Type B pancreatic cell (in vitro differentiated cells): Measurements from ENCODE around the gene RHEBL1. TPM values are rescaled to one million over a fixed set of nuclear protein-coding genes. Genes with fewer than 3 reads are reported as not detected.

Source experiments
- DNase-seq: peaks from one replicate; pipeline ENCODE4 v3.0.0; 2021; ENCODE audit warnings: mixed read lengths; ENCODE audit not compliant: unreplicated experiment; ENCODE audit errors: extremely low spot score
- H3K27ac Mint-ChIP-seq: 2 replicates; pipeline ENCODE4 v1.8.0; 2021; ENCODE audit warnings: mild to moderate bottlenecking, mixed read lengths
- H3K27me3 Mint-ChIP-seq: 2 replicates; pipeline ENCODE4 v1.8.0; 2021; ENCODE audit warnings: mixed read lengths
- H3K36me3 Mint-ChIP-seq: 2 replicates; pipeline ENCODE4 v1.8.0; 2021; ENCODE audit warnings: mixed read lengths
- H3K4me1 Mint-ChIP-seq: one replicate; pipeline ENCODE4 v1.8.0; 2021; ENCODE audit warnings: mixed read lengths; ENCODE audit not compliant: unreplicated experiment
- H3K4me3 Mint-ChIP-seq: 2 replicates; pipeline ENCODE4 v1.8.0; 2021; ENCODE audit warnings: mild to moderate bottlenecking, mixed read lengths
- H3K9me3 Mint-ChIP-seq: 2 replicates; pipeline ENCODE4 v1.8.0; 2021; ENCODE audit warnings: mixed read lengths
- total RNA-seq: library from RNA; stranded (reverse); gene quantifications from 2 replicates; pipeline ENCODE4 v1.2.1, GENCODE V29; 2021; ENCODE audit warnings: low replicate concordance
- TF ChIP-seq, protein P1 (sequence below): fragments of 200-600 bp; sonication (generic); conservative IDR thresholded peaks from 2 replicates; pipeline ENCODE4 v1.5.0; 2021; ENCODE audit warnings: antibody characterized with exemption, mild to moderate bottlenecking

RHEBL1 gene
- total RNA-seq, 1 donor from 2014 or later: 1.8 TPM

DNA sequence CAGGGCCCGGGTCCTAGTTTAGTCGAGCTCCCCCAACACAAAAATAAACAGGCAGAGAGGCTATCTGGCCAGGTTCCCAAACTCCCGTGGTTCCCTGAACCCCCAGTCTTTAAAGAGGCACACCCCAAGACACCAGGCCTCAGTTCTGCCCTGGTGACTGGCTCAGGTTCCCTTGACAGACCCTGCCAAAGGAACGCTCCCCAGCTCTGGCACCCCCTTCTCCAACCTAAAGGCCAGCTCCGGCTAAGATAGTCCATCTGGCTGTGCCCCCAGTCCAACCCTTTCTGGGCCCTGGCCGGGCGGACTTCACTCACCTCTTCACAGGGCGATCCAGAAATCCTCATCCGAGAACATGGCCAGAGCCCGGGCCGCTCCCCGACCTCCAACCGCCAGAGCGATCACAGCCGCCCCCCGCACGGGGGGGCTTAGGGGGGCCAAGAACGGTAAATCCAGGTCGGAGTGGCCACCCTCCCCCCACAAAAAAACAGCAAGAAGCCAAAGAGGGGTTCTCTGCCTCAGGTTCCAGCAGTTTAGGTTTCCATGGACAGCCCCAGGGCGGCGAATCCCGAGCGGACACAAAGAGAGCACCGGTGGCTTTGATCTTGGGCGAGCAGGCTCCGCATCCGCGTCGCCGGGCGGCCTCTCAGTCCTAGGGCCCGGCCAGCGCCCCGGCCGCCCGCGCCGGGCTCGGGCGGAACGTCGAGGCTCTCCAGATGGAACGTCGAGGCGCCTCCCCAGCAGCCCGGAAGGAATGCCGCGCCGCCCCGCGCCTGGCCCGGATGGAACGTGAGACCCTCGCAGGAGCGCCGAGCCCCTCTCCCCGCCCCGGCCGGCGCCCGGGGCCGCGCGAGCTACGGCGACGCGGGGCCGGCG lies 10.2 kb downstream of the RHEBL1 start:
- DNase-seq: no peak
- Mint-ChIP-seq H3K4me3 (peak overlapping the region; percentile 94), H3K4me1 (peaks cover 48% of the 10 kb centered on the region), H3K9me3 (no peaks in the 10 kb centered on the region), H3K27me3 (no peaks in the 10 kb centered on the region), H3K27ac (peak overlapping the region; percentile 92), H3K36me3 (peaks cover 16% of the 10 kb centered on the region)
- TF ChIP-seq, protein P1, sequence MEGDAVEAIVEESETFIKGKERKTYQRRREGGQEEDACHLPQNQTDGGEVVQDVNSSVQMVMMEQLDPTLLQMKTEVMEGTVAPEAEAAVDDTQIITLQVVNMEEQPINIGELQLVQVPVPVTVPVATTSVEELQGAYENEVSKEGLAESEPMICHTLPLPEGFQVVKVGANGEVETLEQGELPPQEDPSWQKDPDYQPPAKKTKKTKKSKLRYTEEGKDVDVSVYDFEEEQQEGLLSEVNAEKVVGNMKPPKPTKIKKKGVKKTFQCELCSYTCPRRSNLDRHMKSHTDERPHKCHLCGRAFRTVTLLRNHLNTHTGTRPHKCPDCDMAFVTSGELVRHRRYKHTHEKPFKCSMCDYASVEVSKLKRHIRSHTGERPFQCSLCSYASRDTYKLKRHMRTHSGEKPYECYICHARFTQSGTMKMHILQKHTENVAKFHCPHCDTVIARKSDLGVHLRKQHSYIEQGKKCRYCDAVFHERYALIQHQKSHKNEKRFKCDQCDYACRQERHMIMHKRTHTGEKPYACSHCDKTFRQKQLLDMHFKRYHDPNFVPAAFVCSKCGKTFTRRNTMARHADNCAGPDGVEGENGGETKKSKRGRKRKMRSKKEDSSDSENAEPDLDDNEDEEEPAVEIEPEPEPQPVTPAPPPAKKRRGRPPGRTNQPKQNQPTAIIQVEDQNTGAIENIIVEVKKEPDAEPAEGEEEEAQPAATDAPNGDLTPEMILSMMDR: no peak

DNA sequence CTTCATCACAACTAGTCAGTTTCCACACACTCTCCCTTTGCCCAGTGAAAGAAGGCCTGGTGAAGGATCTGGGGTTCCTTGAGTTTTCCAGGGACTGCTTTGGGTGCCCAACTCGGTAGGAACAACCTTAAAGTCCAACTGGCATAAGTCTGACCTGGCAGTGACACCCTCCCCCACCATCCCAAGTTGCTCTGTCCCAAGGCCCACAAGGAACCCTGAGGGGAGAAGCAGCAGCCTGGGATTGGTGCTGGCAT lies 10.8 kb downstream of the RHEBL1 start:
- H3K4me3 Mint-ChIP-seq: peak overlapping the region; percentile 94
- H3K9me3 Mint-ChIP-seq: no peaks in the 10 kb centered on the region
- no peak for DNase-seq
- H3K36me3 Mint-ChIP-seq: peaks cover 16% of the 10 kb centered on the region
- TF ChIP-seq, protein P1: no peak
- H3K27ac Mint-ChIP-seq: peak overlapping the region; percentile 92
- no peaks in the 10 kb centered on the region for H3K27me3 Mint-ChIP-seq
- peaks cover 45% of the 10 kb centered on the region for H3K4me1 Mint-ChIP-seq

DNA sequence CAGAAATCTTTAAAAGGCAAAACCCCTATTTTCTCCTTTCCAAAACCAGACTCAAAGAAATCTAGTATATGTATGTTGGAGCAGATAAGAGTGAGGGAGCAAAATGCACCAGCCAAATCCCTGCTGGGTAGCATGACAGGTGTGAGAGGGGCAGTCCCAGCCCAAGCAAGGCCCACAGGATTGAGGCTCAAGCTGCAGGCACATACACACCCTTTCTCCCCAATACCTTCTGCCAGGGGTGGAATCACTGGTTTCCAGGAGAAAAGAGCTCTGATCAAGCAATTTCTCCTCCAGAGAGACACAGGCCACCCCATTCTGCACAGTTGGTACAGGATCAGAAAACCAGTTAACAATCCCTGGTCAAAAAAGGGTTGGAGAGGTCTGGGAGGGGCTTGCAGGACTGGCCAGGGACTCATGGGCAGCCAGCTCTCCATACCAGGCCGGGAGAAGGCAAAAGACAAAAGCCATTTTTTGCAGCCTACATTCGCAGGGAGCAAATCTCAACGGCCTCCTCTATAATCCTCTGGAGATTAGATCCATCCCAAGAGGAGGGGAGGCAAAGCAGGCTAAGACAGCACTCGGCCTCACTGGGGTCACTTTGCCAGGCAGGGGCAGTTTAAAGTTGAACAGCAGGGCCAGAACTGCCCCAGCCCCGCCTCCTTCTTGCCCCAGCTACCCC lies 11.3 kb downstream of the RHEBL1 start:
- H3K4me1 Mint-ChIP-seq: peaks cover 42% of the 10 kb centered on the region
- H3K4me3 Mint-ChIP-seq: peak overlapping the region; percentile 94
- H3K9me3 Mint-ChIP-seq: no peaks in the 10 kb centered on the region
- H3K36me3 Mint-ChIP-seq: peaks cover 16% of the 10 kb centered on the region
- DNase-seq: no peak
- TF ChIP-seq, protein P1: no peak
- no peaks in the 10 kb centered on the region for H3K27me3 Mint-ChIP-seq
- peak overlapping the region; percentile 92 for H3K27ac Mint-ChIP-seq

DNA sequence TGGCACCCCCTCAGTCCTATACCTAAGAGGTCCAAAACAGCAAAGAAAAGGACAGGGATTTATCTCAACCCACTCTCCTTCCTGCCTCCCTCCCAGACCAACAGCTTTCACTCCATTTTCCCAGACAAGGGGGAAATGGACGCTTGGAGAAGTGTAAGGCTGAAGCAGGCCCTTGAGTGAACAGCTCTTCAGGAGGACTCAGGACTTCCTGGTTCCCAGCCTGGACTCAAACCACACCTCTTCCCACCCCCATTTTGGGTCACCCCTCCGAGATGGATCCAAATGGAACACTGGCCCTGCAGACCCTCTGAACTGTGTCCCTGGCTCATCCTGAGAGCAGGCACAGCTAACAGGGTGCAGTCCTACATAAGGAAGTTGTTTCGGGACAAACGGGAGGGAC lies 11.9 kb downstream of the RHEBL1 start:
- Mint-ChIP-seq H3K27ac (peak overlapping the region; percentile 92), H3K4me1 (peaks cover 42% of the 10 kb centered on the region)
- no peak for DNase-seq

DNA sequence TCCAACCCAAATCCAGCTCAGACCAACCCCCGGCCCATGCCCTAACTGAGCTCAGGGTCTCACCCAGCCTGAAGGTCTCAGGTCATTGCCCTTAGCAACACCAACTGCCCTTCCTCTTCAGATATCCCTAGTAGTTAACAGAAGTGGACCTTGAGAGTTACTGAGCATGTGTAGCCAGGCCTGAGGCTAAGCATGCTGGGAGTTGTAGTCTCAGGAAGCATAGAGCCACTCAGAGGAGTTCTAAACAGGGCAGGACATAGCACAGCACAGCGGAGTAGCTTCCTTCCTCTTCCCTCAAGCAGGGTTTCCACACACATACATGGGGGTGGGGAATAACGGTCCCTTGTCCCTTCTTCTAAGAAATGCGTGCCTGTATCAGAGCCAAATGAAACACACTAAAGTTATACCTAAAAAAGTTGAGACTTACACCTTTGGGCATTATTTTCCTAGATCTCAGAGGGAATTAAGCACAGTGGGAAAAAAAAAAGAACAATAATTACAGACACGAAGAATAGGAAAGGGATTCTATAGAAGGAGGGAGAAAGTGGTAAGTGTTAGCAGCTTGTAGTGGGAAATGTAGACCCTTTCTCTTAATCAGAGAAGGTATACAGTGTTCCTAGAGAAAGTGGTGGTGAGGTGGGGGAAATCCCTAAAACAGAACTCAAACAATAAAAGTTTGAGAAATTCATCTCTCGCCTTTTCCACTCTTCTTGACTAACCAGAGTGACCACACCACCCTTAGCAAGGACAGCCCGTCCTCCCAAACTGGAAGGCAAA lies 13.6 kb downstream of the RHEBL1 start:
- Mint-ChIP-seq H3K36me3 (peaks cover 22% of the 10 kb centered on the region), H3K27me3 (no peaks in the 10 kb centered on the region), H3K4me1 (peaks cover 38% of the 10 kb centered on the region), H3K9me3 (no peaks in the 10 kb centered on the region), H3K4me3 (peak overlapping the region; percentile 94), H3K27ac (peak overlapping the region; percentile 92)
- TF ChIP-seq, protein P1: no peak
- no peak for DNase-seq

More for the DNA sequence above, 11.9 kb downstream of the RHEBL1 start:
- H3K36me3 Mint-ChIP-seq: peaks cover 16% of the 10 kb centered on the region
- H3K9me3 Mint-ChIP-seq: no peaks in the 10 kb centered on the region
- H3K4me3 Mint-ChIP-seq: peak overlapping the region; percentile 94
- no peaks in the 10 kb centered on the region for H3K27me3 Mint-ChIP-seq
- TF ChIP-seq, protein P1: no peak
